AG04449 (cell line): ENCODE measurements around the gene YIPF6.

Source experiments
- CTCF ChIA-PET: fragments of 350-600 bp; formaldehyde crosslinking; extraction: SDS; loops from one replicate; lab custom pipeline; 2021; ENCODE audit warnings: antibody characterized with exemption; lab: Yijun Ruan, JAX
- POLR2A ChIA-PET: fragments of 400-600, 350-600 bp; formaldehyde crosslinking; extraction: SDS; loops from one replicate; lab custom pipeline; 2020; ENCODE audit warnings: antibody characterized with exemption, inconsistent platforms; lab: Yijun Ruan, JAX
- DNase-seq: peaks from one replicate; pipeline ENCODE4 v3.0.0-alpha.2; 2010; ENCODE audit warnings: low read depth, low spot score
- H3K4me3 ChIP-seq: 2 replicates; pipeline ENCODE4 v1.5.1; 2011; ENCODE audit warnings: low read depth, mild to moderate bottlenecking, control low read depth, low read length
- TF ChIP-seq, protein P1 (sequence below): IDR thresholded peaks from one replicate; pipeline ENCODE4 v1.5.1; 2011; ENCODE audit warnings: mild to moderate bottlenecking, moderate library complexity, low read length, control low read depth, inconsistent platforms; ENCODE audit not compliant: insufficient read depth; ENCODE audit errors: missing control alignments

Gene YIPF6

DNA sequence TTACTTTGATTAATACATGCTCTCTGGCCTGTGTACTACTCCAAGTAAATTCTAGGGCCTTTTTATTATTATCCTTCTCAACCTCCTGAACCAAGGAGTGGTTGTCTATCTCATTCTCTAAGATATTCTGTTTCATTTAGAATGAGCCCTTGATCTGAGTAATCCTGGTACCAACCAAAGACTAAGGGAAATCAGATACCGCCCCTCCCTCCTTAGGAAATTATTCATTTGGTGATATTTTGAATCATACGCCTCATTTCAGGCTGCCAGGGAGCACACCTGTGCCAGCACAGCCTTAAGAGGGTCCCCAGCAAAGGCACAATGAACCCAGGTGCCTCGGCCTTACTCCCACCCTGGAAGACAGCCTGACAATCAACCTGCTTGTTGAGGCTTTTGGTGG, 75.4 kb downstream of the YIPF6 start:
- H3K4me3 ChIP-seq, result no peak overlapping the region
- DNase-seq, result no peak
- ChIA-PET POLR2A (no interaction called here), CTCF (no interaction called here)
- TF ChIP-seq, protein P1, sequence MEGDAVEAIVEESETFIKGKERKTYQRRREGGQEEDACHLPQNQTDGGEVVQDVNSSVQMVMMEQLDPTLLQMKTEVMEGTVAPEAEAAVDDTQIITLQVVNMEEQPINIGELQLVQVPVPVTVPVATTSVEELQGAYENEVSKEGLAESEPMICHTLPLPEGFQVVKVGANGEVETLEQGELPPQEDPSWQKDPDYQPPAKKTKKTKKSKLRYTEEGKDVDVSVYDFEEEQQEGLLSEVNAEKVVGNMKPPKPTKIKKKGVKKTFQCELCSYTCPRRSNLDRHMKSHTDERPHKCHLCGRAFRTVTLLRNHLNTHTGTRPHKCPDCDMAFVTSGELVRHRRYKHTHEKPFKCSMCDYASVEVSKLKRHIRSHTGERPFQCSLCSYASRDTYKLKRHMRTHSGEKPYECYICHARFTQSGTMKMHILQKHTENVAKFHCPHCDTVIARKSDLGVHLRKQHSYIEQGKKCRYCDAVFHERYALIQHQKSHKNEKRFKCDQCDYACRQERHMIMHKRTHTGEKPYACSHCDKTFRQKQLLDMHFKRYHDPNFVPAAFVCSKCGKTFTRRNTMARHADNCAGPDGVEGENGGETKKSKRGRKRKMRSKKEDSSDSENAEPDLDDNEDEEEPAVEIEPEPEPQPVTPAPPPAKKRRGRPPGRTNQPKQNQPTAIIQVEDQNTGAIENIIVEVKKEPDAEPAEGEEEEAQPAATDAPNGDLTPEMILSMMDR, result no peak

DNA sequence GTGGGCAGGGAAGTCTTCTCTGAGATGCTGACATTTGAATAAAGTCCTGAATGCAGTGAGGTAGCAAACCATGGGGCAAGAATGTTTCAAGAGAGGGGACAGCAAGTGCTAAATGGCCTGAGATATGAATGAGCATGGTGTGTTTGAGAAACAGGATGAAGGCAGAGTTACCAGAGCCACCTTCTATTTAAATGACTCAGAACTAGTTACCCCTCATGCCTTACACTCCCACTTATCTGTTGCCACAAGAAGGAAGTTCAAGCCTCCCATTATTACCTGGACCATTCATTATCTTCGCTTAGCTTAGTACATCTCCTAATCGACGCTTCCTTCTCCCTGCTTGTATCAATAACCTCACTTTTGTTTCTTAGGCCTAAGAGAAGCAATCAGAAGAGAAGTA, 81.0 kb downstream of the YIPF6 start:
- TF ChIP-seq, protein P1, result no peak
- CTCF ChIA-PET, result no interaction called here
- POLR2A ChIA-PET, result no interaction called here
- H3K4me3 ChIP-seq, result no peak overlapping the region
- DNase-seq, result no peak

DNA sequence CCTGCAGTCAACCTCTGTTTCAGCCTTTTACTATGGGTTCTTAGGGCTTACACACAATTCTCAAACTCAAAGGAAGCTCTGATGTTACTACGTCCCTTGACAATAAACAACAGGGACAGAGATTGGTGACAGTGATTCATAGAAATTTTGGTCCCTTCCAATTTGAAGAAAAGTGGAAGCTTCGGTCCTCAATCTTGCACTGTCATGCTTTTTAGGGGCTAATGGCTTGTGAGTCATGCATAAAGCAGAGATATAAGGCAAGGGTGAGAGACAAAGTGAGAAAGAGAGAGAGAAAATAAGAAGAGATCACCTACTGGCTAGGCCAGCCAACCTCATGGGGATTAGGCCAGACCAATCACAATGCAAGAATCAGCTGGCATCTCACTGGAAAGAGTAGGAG, 85.4 kb downstream of the YIPF6 start:
- TF ChIP-seq, protein P1, result no peak
- DNase-seq, result no peak
- no peak overlapping the region for H3K4me3 ChIP-seq
- ChIA-PET POLR2A (no interaction called here), CTCF (interaction anchor here (1.2 kb wide), 1 partner anchor 15 kb away, joined by 5 read pairs; no protein-coding TSS in a partner anchor)
